ENCODE measurements around the gene ANKRD9. TPM values are rescaled to one million over a fixed set of nuclear protein-coding genes. Genes with fewer than 3 reads are reported as not detected.

Gene ANKRD9
- total RNA-seq, 4 donors from 2014 or later, result 1.8 to 16.5 (median 7.5) TPM

- Histone ChIP-seq H3K36me3 (no peaks in the 10 kb centered on the region), H3K4me1 (no peaks in the 10 kb centered on the region), H3K27me3 (no peaks in the 10 kb centered on the region), H3K9me3 (no peaks in the 10 kb centered on the region), H3K4me3 (no peak overlapping the region), H3K27ac (no peak overlapping the region)
- DNase-seq, result no peak
- TF ChIP-seq, protein P1, sequence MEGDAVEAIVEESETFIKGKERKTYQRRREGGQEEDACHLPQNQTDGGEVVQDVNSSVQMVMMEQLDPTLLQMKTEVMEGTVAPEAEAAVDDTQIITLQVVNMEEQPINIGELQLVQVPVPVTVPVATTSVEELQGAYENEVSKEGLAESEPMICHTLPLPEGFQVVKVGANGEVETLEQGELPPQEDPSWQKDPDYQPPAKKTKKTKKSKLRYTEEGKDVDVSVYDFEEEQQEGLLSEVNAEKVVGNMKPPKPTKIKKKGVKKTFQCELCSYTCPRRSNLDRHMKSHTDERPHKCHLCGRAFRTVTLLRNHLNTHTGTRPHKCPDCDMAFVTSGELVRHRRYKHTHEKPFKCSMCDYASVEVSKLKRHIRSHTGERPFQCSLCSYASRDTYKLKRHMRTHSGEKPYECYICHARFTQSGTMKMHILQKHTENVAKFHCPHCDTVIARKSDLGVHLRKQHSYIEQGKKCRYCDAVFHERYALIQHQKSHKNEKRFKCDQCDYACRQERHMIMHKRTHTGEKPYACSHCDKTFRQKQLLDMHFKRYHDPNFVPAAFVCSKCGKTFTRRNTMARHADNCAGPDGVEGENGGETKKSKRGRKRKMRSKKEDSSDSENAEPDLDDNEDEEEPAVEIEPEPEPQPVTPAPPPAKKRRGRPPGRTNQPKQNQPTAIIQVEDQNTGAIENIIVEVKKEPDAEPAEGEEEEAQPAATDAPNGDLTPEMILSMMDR (IDR thresholded peaks at IDR 0.05), result no peak
- TF ChIP-seq POLR2A (IDR thresholded peaks at IDR 0.05), result no peak
- intact Hi-C loops (cut with DNase I; ENCODE audit: low total_unique reads), result no loop called here
Observed at GRCh38 chr14:102512793-102513300, 3.3 kb upstream of the ANKRD9 start.

- Histone ChIP-seq H3K36me3 (no peaks in the 10 kb centered on the region), H3K9me3 (no peaks in the 10 kb centered on the region), H3K27me3 (no peaks in the 10 kb centered on the region), H3K27ac (no peak overlapping the region), H3K4me3 (no peak overlapping the region), H3K4me1 (no peaks in the 10 kb centered on the region)
- TF ChIP-seq, protein P1 (IDR thresholded peaks at IDR 0.05), result no peak
- no peak for TF ChIP-seq POLR2A (IDR thresholded peaks at IDR 0.05)
- intact Hi-C loops (cut with DNase I; ENCODE audit: low total_unique reads), result no loop called here
- DNase-seq, result no peak
Observed at GRCh38 chr14:102511538-102511937, 2.0 kb upstream of the ANKRD9 start.

DNA sequence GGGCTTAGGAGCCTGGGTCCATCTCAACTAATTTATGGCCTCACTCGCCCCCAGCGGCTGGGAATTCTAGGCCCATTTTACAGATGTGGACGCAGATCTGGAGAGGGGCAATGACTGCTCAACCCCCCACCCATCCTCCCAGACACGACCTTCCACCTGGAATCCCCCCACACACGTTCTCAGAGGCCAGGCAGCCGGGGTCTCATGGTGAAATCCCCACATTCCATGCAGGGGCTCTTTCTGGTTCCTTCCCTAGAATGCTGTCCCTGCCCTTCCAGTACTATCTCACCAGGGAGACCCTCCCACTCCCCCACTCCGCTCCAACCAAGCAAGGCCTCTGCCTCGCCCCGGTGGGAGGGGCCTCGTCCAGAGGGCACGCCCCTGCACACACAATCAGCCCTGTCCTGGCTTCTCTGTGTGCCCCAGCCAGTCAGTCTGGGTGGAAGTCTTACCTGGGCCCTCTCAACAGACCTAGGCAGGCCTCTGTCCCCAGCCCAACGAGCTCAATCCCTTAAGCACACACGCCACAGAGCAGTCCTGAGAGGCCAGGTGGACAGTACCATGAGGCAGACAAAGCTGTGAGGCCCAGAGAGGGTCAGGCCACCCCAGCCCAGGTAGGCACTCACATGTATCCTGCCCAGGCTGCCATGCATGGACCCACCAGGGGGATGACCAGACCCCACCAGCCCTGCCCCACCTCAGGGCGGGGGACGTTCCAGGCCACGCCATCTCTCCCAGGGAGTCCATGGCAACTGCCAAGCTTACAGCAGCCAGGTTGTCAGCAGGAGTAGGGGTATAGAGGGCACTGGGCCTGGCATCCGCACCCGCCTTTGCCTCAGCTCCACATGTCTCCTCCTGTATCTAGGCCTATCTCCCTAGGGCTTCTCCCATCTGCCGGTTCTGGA is 1.3 kb upstream of the ANKRD9 start:
- intact Hi-C loops (cut with DNase I; ENCODE audit: low total_unique reads), result no loop called here
- Histone ChIP-seq H3K27ac (no peak overlapping the region), H3K36me3 (no peaks in the 10 kb centered on the region), H3K4me1 (no peaks in the 10 kb centered on the region), H3K27me3 (no peaks in the 10 kb centered on the region), H3K4me3 (no peak overlapping the region), H3K9me3 (no peaks in the 10 kb centered on the region)
- peak in 1 of 2 donors; percentile 13 for TF ChIP-seq POLR2A (IDR thresholded peaks at IDR 0.05)
- TF ChIP-seq, protein P1 (IDR thresholded peaks at IDR 0.05), result no peak
- DNase-seq, result no peak

DNA sequence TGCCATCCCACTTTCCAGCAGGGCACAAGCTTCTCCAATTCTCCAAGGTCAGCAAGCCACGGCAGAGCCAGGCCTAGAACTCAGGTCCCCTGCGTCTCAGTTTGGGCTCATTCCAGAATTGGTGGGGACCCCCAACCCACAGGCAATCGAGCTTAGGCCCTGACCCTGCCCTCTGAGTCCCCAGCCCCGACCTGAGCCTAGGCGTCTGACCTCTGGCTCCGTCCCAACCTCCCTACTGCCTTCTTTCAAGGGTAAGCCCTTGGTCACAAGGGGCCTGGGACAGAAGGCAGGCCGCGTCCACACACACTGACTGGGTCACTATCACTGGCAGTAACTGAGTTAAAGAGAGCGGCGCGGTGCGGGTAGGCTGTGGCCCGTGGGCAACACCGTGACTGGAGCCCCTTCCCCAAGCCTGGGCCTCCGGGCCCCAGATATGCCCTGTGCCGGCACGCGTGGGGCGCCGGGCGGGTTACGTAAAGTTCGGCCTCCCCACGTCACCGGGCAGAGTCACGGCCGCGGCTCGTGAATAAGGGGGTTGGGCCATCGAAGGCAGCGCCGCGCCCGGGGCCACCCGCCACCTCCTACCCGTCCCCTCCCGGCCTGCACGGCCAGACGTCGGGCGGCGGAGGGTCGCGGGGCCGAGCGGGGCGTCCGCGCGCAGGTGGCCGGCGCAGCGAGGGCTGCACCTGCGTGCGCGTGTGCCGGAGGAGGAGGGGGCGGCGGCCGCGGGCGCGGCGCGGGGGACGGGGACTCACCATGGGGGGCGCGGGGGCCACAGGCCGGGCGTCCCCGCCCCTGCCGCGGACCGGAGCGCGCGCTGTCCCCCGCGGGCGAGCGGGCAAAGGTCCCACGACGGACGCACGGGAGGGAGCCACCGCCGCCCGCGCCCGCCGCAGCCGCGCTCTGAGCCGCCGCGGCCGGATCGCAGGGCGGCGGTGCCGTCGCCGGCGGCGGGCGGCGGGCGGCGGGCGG is 516 bp downstream of the ANKRD9 start:
- Histone ChIP-seq H3K36me3 (no peaks in the 10 kb centered on the region), H3K4me1 (no peaks in the 10 kb centered on the region), H3K9me3 (no peaks in the 10 kb centered on the region), H3K27ac (peak overlapping the region; percentile 56 to 84), H3K4me3 (peak overlapping the region; percentile 22 to 52), H3K27me3 (no peaks in the 10 kb centered on the region)
- peak; percentile 49 to 67 for DNase-seq
- peak; percentile 16 to 24 for TF ChIP-seq POLR2A (IDR thresholded peaks at IDR 0.05)
- TF ChIP-seq, protein P1 (IDR thresholded peaks at IDR 0.05), result no peak
- intact Hi-C loops (cut with DNase I; ENCODE audit: low total_unique reads), result no loop called here

Measured in uterus (tissue), 4 donors.